ENCODE results near the gene CCAR1. TPM values are rescaled to one million over a fixed set of nuclear protein-coding genes. Genes with fewer than 3 reads are reported as not detected.

The CCAR1 gene
- total and polyA plus RNA-seq, 10 of the 15 experiments (the other 5 are each of a cell fraction or from before 2014, with no cell fraction given): 35.5 to 124 (median 79.0) TPM

DNA sequence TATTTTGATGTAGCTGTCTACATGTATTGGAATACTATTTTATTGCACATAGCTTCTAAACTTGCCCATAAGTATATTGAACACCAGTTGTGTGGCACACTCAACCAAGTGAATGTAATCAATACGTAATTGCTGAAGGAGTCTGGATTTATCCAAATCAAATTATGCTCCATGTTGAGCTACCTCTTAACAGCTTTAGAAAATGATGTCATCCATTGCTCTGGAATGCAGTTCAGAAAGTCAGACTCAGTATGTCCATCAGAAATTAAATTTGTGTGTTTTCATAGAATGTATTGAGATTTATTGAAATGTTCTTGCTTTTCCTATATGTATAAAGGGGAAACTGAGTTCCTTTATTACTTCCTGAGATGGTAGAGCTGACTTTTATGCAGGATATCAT is 25.0 kb upstream of the CCAR1 start:
- Histone ChIP-seq H3K4me1 (ENCODE audit: control insufficient read depth, insufficient read depth, low read length) (no peaks in the 10 kb centered on the region), H3K4me2 (ENCODE audit: control insufficient read depth, insufficient read depth) (no peak overlapping the region), H3K9me3 (replicated peaks; ENCODE audit: control insufficient read depth, insufficient read depth, low read length) (no peaks in the 10 kb centered on the region), H2AFZ (ENCODE audit: control insufficient read depth, low read depth, low read length) (no peak overlapping the region), H3K36me3 (ENCODE audit: control insufficient read depth in 2 of 2, insufficient read depth in 2 of 2, low read length in 1 of 2) (no peaks in the 10 kb centered on the region), H3K79me2 (ENCODE audit: control insufficient read depth, insufficient read depth, low read length) (no peaks in the 10 kb centered on the region), H3K27me3 (replicated peaks in 1 of 2; ENCODE audit: control insufficient read depth in 2 of 2, insufficient read depth in 2 of 2, low read length in 1 of 2) (no peaks in the 10 kb centered on the region), H3K27ac (ENCODE audit: control insufficient read depth, insufficient read depth) (no peak overlapping the region), H4K20me1 (ENCODE audit: control insufficient read depth, insufficient read depth) (no peaks in the 10 kb centered on the region), H3K4me3 (no peak overlapping the region), H3K9ac (ENCODE audit: control insufficient read depth, insufficient read depth, low read length) (no peak overlapping the region)
- BruUV-seq (replicated peaks): no TSS peak
- in situ Hi-C loops (cut with MboI): no loop called here
- ChIA-PET SMC1A (ENCODE audit: uncharacterized antibody, unreplicated experiment) (interaction anchor here (2.6 kb wide), 1 partner anchor 22 kb away, joined by 10 read pairs; no protein-coding TSS in a partner anchor), CTCF (interaction anchor here (1.5 kb wide), 1 partner anchor 11 kb away, joined by 4 read pairs; no protein-coding TSS in a partner anchor), POLR2A (no interaction called here), RAD21 (ENCODE audit: unreplicated experiment) (interaction anchor here (0.8 kb wide), 1 partner anchor 207 kb away, joined by 3 read pairs; no protein-coding TSS in a partner anchor)
- DNase-seq (ENCODE audit: low read depth, low spot score) (no peak), ATAC-seq (no peak), FAIRE-seq (no peak)
- intact Hi-C loops (cut with micrococcal nuclease; ENCODE audit: unreplicated experiment): no loop called here
- 88% methylated on average over 1 of the region's 1 CpG for WGBS (ENCODE audit: insufficient coverage, insufficient replicate concordance, low lambda C conversion rate, missing lambda C conversion rate)
- TF ChIP-seq NR2C2 (IDR thresholded peaks at IDR 0.05; ENCODE audit: borderline replicate concordance, control insufficient read depth, insufficient read length, low read depth) (no peak), RELB (IDR thresholded peaks at IDR 0.05; ENCODE audit: low read depth) (no peak), NFYB (IDR thresholded peaks at IDR 0.05; ENCODE audit: insufficient read depth, low read depth, low read length) (no peak), MXI1 (IDR thresholded peaks at IDR 0.05; ENCODE audit: low read depth, low read length) (no peak), SIX5 (IDR thresholded peaks at IDR 0.05; ENCODE audit: low read depth, low read length, severe bottlenecking) (no peak), HCFC1 (IDR thresholded peaks at IDR 0.05; ENCODE audit: low read length) (no peak), TCF12 (IDR thresholded peaks at IDR 0.05; ENCODE audit: low read depth, low read length) (no peak), BACH1 (IDR thresholded peaks at IDR 0.05; ENCODE audit: borderline replicate concordance) (no peak), PAX5 (IDR thresholded peaks at IDR 0.05; ENCODE audit: borderline replicate concordance, low read depth, low read length) (no peak), SREBF1 (IDR thresholded peaks at IDR 0.05; ENCODE audit: low read length) (no peak), SMARCA5 (IDR thresholded peaks at IDR 0.05) (no peak)
- TF ChIP-seq, protein P1, sequence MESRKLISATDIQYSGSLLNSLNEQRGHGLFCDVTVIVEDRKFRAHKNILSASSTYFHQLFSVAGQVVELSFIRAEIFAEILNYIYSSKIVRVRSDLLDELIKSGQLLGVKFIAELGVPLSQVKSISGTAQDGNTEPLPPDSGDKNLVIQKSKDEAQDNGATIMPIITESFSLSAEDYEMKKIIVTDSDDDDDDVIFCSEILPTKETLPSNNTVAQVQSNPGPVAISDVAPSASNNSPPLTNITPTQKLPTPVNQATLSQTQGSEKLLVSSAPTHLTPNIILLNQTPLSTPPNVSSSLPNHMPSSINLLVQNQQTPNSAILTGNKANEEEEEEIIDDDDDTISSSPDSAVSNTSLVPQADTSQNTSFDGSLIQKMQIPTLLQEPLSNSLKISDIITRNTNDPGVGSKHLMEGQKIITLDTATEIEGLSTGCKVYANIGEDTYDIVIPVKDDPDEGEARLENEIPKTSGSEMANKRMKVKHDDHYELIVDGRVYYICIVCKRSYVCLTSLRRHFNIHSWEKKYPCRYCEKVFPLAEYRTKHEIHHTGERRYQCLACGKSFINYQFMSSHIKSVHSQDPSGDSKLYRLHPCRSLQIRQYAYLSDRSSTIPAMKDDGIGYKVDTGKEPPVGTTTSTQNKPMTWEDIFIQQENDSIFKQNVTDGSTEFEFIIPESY (IDR thresholded peaks at IDR 0.05): no peak
- TF ChIP-seq, protein P2, sequence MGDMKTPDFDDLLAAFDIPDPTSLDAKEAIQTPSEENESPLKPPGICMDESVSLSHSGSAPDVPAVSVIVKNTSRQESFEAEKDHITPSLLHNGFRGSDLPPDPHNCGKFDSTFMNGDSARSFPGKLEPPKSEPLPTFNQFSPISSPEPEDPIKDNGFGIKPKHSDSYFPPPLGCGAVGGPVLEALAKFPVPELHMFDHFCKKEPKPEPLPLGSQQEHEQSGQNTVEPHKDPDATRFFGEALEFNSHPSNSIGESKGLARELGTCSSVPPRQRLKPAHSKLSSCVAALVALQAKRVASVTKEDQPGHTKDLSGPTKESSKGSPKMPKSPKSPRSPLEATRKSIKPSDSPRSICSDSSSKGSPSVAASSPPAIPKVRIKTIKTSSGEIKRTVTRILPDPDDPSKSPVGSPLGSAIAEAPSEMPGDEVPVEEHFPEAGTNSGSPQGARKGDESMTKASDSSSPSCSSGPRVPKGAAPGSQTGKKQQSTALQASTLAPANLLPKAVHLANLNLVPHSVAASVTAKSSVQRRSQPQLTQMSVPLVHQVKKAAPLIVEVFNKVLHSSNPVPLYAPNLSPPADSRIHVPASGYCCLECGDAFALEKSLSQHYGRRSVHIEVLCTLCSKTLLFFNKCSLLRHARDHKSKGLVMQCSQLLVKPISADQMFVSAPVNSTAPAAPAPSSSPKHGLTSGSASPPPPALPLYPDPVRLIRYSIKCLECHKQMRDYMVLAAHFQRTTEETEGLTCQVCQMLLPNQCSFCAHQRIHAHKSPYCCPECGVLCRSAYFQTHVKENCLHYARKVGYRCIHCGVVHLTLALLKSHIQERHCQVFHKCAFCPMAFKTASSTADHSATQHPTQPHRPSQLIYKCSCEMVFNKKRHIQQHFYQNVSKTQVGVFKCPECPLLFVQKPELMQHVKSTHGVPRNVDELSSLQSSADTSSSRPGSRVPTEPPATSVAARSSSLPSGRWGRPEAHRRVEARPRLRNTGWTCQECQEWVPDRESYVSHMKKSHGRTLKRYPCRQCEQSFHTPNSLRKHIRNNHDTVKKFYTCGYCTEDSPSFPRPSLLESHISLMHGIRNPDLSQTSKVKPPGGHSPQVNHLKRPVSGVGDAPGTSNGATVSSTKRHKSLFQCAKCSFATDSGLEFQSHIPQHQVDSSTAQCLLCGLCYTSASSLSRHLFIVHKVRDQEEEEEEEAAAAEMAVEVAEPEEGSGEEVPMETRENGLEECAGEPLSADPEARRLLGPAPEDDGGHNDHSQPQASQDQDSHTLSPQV (IDR thresholded peaks at IDR 0.05): no peak
- TF ChIP-seq, protein P3, sequence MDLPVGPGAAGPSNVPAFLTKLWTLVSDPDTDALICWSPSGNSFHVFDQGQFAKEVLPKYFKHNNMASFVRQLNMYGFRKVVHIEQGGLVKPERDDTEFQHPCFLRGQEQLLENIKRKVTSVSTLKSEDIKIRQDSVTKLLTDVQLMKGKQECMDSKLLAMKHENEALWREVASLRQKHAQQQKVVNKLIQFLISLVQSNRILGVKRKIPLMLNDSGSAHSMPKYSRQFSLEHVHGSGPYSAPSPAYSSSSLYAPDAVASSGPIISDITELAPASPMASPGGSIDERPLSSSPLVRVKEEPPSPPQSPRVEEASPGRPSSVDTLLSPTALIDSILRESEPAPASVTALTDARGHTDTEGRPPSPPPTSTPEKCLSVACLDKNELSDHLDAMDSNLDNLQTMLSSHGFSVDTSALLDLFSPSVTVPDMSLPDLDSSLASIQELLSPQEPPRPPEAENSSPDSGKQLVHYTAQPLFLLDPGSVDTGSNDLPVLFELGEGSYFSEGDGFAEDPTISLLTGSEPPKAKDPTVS (IDR thresholded peaks at IDR 0.05; ENCODE audit: low read depth, low read length): no peak
